ENCODE results near the gene MAGI2. TPM values are rescaled to one million over a fixed set of nuclear protein-coding genes. Genes with fewer than 3 reads are reported as not detected.

Gene MAGI2
- total and polyA plus RNA-seq, 2 experiments from 2014 or later, result 10.4 to 26.4 TPM

DNA sequence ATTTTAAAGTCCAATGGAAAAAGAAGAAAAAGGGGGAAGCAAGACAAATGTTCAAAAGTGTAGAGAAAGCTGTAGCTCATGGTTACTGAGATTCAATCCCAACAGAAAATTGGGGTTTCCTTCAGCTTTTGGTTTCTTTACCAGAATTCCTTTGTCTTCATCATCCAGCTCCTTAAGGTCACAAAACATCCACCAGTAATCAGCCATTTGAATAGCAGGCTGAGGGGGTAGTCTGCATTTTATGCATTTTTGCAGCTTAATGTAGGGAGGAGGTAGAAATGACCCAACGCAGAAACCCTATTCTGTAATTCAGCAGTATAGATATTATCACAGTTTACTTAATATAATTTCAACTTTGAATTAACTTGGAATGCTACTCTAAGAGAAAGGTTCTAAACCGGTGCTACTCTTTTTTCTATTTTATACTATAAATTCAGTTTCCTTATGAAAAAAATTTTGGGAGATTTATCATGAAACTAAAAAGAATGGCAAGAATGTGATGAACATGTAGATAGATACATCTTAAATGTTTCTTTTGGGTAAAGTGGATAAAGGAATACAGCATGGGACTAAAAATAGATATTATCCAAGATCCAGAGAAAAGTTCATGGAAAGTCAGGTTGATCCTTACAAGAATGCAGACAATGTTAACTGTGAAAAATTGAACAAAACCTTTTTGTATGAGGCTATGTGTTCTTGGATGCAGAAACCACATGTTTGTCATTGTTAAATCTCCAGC lies 1058.0 kb downstream of the MAGI2 start:
- Histone ChIP-seq H3K4me3 (no peak overlapping the region), H3K27ac (ENCODE audit: low read depth) (no peak overlapping the region), H3K4me1 (ENCODE audit: insufficient read depth) (peaks cover 43% of the 10 kb centered on the region), H3K4me2 (peak overlapping the region; percentile 30), H2AFZ (no peak overlapping the region), H3K9me2 (ENCODE audit: insufficient read depth) (no peaks in the 10 kb centered on the region), H4K20me1 (replicated peaks; ENCODE audit: insufficient read depth) (no peaks in the 10 kb centered on the region), H3K27me3 (ENCODE audit: insufficient read depth) (0 out of 2 replicates have a peak, but pooled peaks cover 9% of the 10 kb centered on the region), H3K79me2 (replicated peaks; ENCODE audit: insufficient read depth) (no peaks in the 10 kb centered on the region), H3K36me3 (ENCODE audit: insufficient read depth) (no peaks in the 10 kb centered on the region), H3F3A (replicated peaks; ENCODE audit: low read depth) (no peaks in the 10 kb centered on the region)
- no peak overlapping the region for H3K4me3 Mint-ChIP-seq
- ATAC-seq (no peak), DNase-seq (ENCODE audit: low spot score) (peak; percentile 24)
- no peaks in the 10 kb centered on the region for H3K9me3 Mint-ChIP-seq
- peak overlapping the region; percentile 85 for H3K27ac Mint-ChIP-seq
- H3K36me3 Mint-ChIP-seq (ENCODE audit: low read depth), result no peaks in the 10 kb centered on the region
- peaks cover 2% of the 10 kb centered on the region for H3K27me3 Mint-ChIP-seq (ENCODE audit: insufficient read depth, low read depth, poor library complexity)
- no peak for TF ChIP-seq CREB1 (CRISPR knock-in tag; IDR thresholded peaks at IDR 0.05; ENCODE audit: low read depth)
- TF ChIP-seq, protein P1, sequence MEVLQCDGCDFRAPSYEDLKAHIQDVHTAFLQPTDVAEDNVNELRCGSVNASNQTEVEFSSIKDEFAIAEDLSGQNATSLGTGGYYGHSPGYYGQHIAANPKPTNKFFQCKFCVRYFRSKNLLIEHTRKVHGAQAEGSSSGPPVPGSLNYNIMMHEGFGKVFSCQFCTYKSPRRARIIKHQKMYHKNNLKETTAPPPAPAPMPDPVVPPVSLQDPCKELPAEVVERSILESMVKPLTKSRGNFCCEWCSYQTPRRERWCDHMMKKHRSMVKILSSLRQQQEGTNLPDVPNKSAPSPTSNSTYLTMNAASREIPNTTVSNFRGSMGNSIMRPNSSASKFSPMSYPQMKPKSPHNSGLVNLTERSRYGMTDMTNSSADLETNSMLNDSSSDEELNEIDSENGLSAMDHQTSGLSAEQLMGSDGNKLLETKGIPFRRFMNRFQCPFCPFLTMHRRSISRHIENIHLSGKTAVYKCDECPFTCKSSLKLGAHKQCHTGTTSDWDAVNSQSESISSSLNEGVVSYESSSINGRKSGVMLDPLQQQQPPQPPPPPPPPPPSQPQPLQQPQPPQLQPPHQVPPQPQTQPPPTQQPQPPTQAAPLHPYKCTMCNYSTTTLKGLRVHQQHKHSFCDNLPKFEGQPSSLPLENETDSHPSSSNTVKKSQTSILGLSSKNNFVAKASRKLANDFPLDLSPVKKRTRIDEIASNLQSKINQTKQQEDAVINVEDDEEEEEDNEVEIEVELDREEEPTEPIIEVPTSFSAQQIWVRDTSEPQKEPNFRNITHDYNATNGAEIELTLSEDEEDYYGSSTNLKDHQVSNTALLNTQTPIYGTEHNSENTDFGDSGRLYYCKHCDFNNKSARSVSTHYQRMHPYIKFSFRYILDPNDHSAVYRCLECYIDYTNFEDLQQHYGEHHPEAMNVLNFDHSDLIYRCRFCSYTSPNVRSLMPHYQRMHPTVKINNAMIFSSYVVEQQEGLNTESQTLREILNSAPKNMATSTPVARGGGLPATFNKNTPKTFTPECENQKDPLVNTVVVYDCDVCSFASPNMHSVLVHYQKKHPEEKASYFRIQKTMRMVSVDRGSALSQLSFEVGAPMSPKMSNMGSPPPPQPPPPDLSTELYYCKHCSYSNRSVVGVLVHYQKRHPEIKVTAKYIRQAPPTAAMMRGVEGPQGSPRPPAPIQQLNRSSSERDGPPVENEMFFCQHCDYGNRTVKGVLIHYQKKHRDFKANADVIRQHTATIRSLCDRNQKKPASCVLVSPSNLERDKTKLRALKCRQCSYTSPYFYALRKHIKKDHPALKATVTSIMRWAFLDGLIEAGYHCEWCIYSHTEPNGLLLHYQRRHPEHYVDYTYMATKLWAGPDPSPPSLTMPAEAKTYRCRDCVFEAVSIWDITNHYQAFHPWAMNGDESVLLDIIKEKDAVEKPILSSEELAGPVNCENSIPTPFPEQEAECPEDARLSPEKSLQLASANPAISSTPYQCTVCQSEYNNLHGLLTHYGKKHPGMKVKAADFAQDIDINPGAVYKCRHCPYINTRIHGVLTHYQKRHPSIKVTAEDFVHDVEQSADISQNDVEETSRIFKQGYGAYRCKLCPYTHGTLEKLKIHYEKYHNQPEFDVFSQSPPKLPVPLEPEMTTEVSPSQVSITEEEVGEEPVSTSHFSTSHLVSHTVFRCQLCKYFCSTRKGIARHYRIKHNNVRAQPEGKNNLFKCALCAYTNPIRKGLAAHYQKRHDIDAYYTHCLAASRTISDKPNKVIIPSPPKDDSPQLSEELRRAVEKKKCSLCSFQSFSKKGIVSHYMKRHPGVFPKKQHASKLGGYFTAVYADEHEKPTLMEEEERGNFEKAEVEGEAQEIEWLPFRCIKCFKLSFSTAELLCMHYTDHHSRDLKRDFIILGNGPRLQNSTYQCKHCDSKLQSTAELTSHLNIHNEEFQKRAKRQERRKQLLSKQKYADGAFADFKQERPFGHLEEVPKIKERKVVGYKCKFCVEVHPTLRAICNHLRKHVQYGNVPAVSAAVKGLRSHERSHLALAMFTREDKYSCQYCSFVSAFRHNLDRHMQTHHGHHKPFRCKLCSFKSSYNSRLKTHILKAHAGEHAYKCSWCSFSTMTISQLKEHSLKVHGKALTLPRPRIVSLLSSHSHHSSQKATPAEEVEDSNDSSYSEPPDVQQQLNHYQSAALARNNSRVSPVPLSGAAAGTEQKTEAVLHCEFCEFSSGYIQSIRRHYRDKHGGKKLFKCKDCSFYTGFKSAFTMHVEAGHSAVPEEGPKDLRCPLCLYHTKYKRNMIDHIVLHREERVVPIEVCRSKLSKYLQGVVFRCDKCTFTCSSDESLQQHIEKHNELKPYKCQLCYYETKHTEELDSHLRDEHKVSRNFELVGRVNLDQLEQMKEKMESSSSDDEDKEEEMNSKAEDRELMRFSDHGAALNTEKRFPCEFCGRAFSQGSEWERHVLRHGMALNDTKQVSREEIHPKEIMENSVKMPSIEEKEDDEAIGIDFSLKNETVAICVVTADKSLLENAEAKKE (CRISPR knock-in tag; IDR thresholded peaks at IDR 0.05), result peak; percentile 60; the same call in 1 of the 2 replicates
- peaks cover 60% of the 10 kb centered on the region for H3K4me1 Mint-ChIP-seq

DNA sequence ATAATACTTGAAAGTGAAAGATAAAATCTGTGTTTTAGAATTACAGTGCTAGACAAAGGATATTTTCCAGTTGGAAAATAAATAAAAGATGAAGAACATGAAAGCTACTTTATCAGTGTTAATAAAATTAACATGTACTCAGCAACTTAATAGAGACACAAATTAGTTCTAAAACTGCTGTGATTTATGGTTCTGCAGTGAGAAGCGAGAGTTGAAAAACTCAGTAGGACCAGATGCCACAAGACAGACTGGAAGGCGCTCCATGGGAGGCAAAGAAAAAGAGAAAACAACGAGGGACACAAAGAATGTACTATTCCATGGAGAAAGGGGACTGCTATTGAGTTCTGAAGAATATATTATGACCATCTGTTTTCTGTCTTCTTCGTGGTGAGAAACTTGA lies 1064.4 kb downstream of the MAGI2 start:
- Histone ChIP-seq H3K79me2 (replicated peaks; ENCODE audit: insufficient read depth) (no peaks in the 10 kb centered on the region), H3F3A (replicated peaks; ENCODE audit: low read depth) (no peaks in the 10 kb centered on the region), H2AFZ (no peak overlapping the region), H3K27ac (ENCODE audit: low read depth) (no peak overlapping the region), H3K4me1 (ENCODE audit: insufficient read depth) (no peaks in the 10 kb centered on the region), H3K4me3 (no peak overlapping the region), H3K4me2 (no peak overlapping the region), H3K27me3 (ENCODE audit: insufficient read depth) (no peaks in the 10 kb centered on the region), H3K36me3 (ENCODE audit: insufficient read depth) (no peaks in the 10 kb centered on the region), H3K9me2 (ENCODE audit: insufficient read depth) (no peaks in the 10 kb centered on the region), H4K20me1 (replicated peaks; ENCODE audit: insufficient read depth) (no peaks in the 10 kb centered on the region)
- H3K4me3 Mint-ChIP-seq, result no peak overlapping the region
- no peaks in the 10 kb centered on the region for H3K27me3 Mint-ChIP-seq (ENCODE audit: insufficient read depth, low read depth, poor library complexity)
- DNase-seq (ENCODE audit: low spot score), result no peak
- no peak overlapping the region for H3K27ac Mint-ChIP-seq
- peaks cover 21% of the 10 kb centered on the region for H3K4me1 Mint-ChIP-seq
- no peaks in the 10 kb centered on the region for H3K9me3 Mint-ChIP-seq
- peak; percentile 30; the same call in 1 of the 3 replicates for ATAC-seq
- no peaks in the 10 kb centered on the region for H3K36me3 Mint-ChIP-seq (ENCODE audit: low read depth)
- TF ChIP-seq, protein P1 (CRISPR knock-in tag; IDR thresholded peaks at IDR 0.05), result no peak
